Measurements from ENCODE around the gene MARF1. TPM values are rescaled to one million over a fixed set of nuclear protein-coding genes. Genes with fewer than 3 reads are reported as not detected.
"Not testable (repeated sequence)": the region's sequence is repeated elsewhere in the genome, so short reads cannot be mapped to it uniquely, and the experiment has no call there.

MARF1 gene
- total and polyA plus RNA-seq, 11 donors: 11.4 to 61.3 (median 42.0) TPM

GRCh38 chr16:15547768-15548096 is 95.2 kb downstream of the MARF1 start:
- peaks cover 0 to 10% (median 0%) of the 10 kb centered on the region in 12 donors for H3K9me3 ChIP-seq
- DNase-seq (no peak), ATAC-seq (no peak)
- intact Hi-C loops (cut with DNase I): loop anchor here in 4 of 10 donors (5.0 to 10.0 kb wide), 4 partner anchors 93 to 123 kb away; partner anchors contain the start of gene BMERB1 (in 1 of the 4)
- H3K4me1 ChIP-seq: peaks cover 0 to 12% (median 2%) of the 10 kb centered on the region in 12 donors
- TF ChIP-seq POLR2A (IDR thresholded peaks at IDR 0.05): no peak
- no peak for TF ChIP-seq CTCF (IDR thresholded peaks at IDR 0.05)
- no peak overlapping the region for H3K4me3 ChIP-seq
- no peak overlapping the region for H3K27ac ChIP-seq
- H3K27me3 ChIP-seq: no peaks in the 10 kb centered on the region
- 91 to 97% (median 95%) methylated on average over 6 of the region's 6 CpGs for WGBS, 4 donors
- no peaks in the 10 kb centered on the region for H3K36me3 ChIP-seq

- not testable (repeated sequence) for H3K36me3 ChIP-seq, H3K27me3 ChIP-seq, ATAC-seq, DNase-seq, H3K4me3 ChIP-seq, H3K27ac ChIP-seq
- WGBS, 4 donors: 94 to 95% (median 95%) methylated on average over 13 of the region's 13 CpGs
- intact Hi-C loops (cut with DNase I): loop anchor here in 4 of 10 donors (5.0 to 10.0 kb wide), 4 partner anchors 92 to 122 kb away; partner anchors contain the start of gene BMERB1 (in 1 of the 4)
- H3K9me3 ChIP-seq: peaks cover 0 to 13% (median 0%) of the 10 kb centered on the region in 12 donors
- peaks cover 0 to 12% (median 2%) of the 10 kb centered on the region in 12 donors for H3K4me1 ChIP-seq
These were observed 95.7 kb downstream of the MARF1 start for GRCh38 chr16:15547072-15547767.

GRCh38 chr16:15545544-15545943 is 97.4 kb downstream of the MARF1 start:
- Histone ChIP-seq H3K4me1 (peaks cover 0 to 3% (median 0%) of the 10 kb centered on the region in 12 donors), H3K4me3 (no peak overlapping the region), H3K9me3 (peaks cover 0 to 13% (median 0%) of the 10 kb centered on the region in 12 donors), H3K36me3 (no peaks in the 10 kb centered on the region), H3K27me3 (no peaks in the 10 kb centered on the region), H3K27ac (no peak overlapping the region)
- ATAC-seq (no peak), DNase-seq (no peak)
- TF ChIP-seq CTCF (IDR thresholded peaks at IDR 0.05): no peak
- no peak for TF ChIP-seq POLR2A (IDR thresholded peaks at IDR 0.05)
- intact Hi-C loops (cut with DNase I): loop anchor here in 4 of 10 donors (5.0 to 10.0 kb wide), 4 partner anchors 91 to 121 kb away; partner anchors contain the start of gene BMERB1 (in 1 of the 4)
- 93 to 97% (median 96%) methylated on average over 2 of the region's 2 CpGs for WGBS, 4 donors

GRCh38 chr16:15544405-15544804 is 98.5 kb downstream of the MARF1 start:
- WGBS, 4 donors: 87 to 91% (median 90%) methylated on average over 5 of the region's 5 CpGs
- Histone ChIP-seq H3K27ac (no peak overlapping the region), H3K4me3 (no peak overlapping the region), H3K4me1 (no peaks in the 10 kb centered on the region), H3K36me3 (no peaks in the 10 kb centered on the region), H3K27me3 (no peaks in the 10 kb centered on the region), H3K9me3 (peaks cover 0 to 13% (median 0%) of the 10 kb centered on the region in 12 donors)
- ATAC-seq (no peak), DNase-seq (no peak)
- intact Hi-C loops (cut with DNase I): loop anchor here in 4 of 10 donors (5.0 to 10.0 kb wide), 4 partner anchors 90 to 120 kb away; partner anchors contain the start of gene BMERB1 (in 1 of the 4)
- TF ChIP-seq CTCF (IDR thresholded peaks at IDR 0.05) (no peak), POLR2A (IDR thresholded peaks at IDR 0.05) (no peak)

MicroRNAs within 50 kb of the gene (microRNA counts, 767-probe panel; counts per million panel counts)
- 1,120 to 1,172 counts per million in 2 donors for microRNA hsa-miR-484

Other genes with a start within 250 kb of the MARF1 start
- 1 to 10 TPM; 4.4 to 9.6 (median 7.4) TPM for gene MPV17L, start 247.4 kb downstream of the MARF1 start, total RNA-seq
- gene MPV17L, start 247.4 kb downstream of the MARF1 start, polyA plus RNA-seq: 1 to 10 TPM; 5.2 to 7.1 TPM
- gene BMERB1, start 208.6 kb downstream of the MARF1 start, total RNA-seq: 100 to 1,000 TPM in 2 of 9 donors, 10 to 100 TPM in 7; 48.4 to 105 (median 70.5) TPM
- 10 to 100 TPM; 20.8 to 74.9 TPM for gene BMERB1, start 208.6 kb downstream of the MARF1 start, polyA plus RNA-seq
- gene NDE1, start 7.1 kb upstream of the MARF1 start, total RNA-seq: 10 to 100 TPM; 13.6 to 32.3 (median 20.4) TPM
- gene NDE1, start 7.1 kb upstream of the MARF1 start, polyA plus RNA-seq: 10 to 100 TPM in 1 of 2 donors, 1 to 10 TPM in 1; 5.9 to 17.3 TPM
- 10 to 100 TPM in 8 of 9 donors, 1 to 10 TPM in 1; 9.8 to 71.9 (median 26.5) TPM for gene MYH11, start 213.9 kb upstream of the MARF1 start, total RNA-seq
- gene MYH11, start 213.9 kb upstream of the MARF1 start, polyA plus RNA-seq: 10 to 100 TPM; 10.1 to 51.7 TPM
- gene CEP20, start 245.4 kb upstream of the MARF1 start, total RNA-seq: 10 to 100 TPM; 23.0 to 40.3 (median 28.7) TPM
- 10 to 100 TPM; 14.1 to 25.0 TPM for gene CEP20, start 245.4 kb upstream of the MARF1 start, polyA plus RNA-seq